A549 treated with AZD9567 at 1 μM for 4 hours (cell line): ENCODE data around the gene RAB19. TPM values are rescaled to one million over a fixed set of nuclear protein-coding genes. Genes with fewer than 3 reads are reported as not detected.

Experiments
- total RNA-seq: library from RNA; stranded (reverse); fragments of 200-300 nt; extraction: Qiagen RNA extraction; gene quantifications from 5 replicates; pipeline ENCODE4 v1.2.3, GENCODE V29; 2022; ENCODE audit not compliant: insufficient read depth

Gene RAB19
- not detected in 5 replicates for total RNA-seq

GRCh38 chr7:140403878-140404564 is at the start of gene RAB19:
Gene RAB19, plus strand, starts transcription at chr7:140404058. Its CDS starts 3,589 bp downstream, at chr7:140407647.

GRCh38 chr7:140397784-140398750 is 5.8 kb upstream of the RAB19 start, which contains the start of gene SLC37A3:
Gene SLC37A3, minus strand, starts transcription at chr7:140398530. Its CDS starts 16,004 bp downstream, at chr7:140382526.

Other genes with a start within 250 kb of the RAB19 start
- gene KDM7A, start 227.1 kb upstream of the RAB19 start, total RNA-seq: 1.6 to 3.3 TPM (median 2.4 TPM) in 5 replicates
- gene SLC37A3, start 5.5 kb upstream of the RAB19 start, total RNA-seq: 25.1 to 47.1 TPM (median 29.2 TPM) in 5 replicates
- gene MKRN1, start 75.4 kb downstream of the RAB19 start, total RNA-seq: 51.8 to 55.3 TPM (median 52.7 TPM) in 5 replicates
- gene DENND2A, start 236.8 kb downstream of the RAB19 start, total RNA-seq: 0.33 to 0.91 TPM (median 0.54 TPM) in 5 replicates